ENCODE measurements around the gene GHRHR.

GHRHR gene

DNA sequence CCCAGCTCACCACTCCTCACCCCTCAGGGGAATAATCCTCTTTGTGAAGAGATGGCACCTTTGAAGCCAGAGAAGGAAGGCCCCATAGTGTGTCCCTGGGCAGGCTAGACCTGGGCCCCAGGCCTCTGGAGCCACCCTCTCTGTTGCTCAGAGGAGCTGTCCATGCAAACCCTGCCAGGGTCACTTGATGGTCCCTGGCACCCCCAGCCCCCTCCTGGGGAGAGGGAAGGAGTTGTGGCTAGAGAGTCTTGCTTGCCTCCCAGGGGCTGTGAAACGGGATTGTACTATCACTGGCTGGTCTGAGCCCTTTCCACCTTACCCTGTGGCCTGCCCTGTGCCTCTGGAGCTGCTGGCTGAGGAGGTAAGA is 5.8 kb downstream of the GHRHR start:
- DNase-seq = no peak

- no peak for DNase-seq
Measured at GRCh38 chr7:30970074-30970473, 6.3 kb downstream of the GHRHR start.

GRCh38 chr7:30970594-30971094 is 6.9 kb downstream of the GHRHR start:
- no peak for DNase-seq

GRCh38 chr7:30971440-30971839 is 7.7 kb downstream of the GHRHR start:
- no peak for DNase-seq

GRCh38 chr7:30971840-30972563 is 8.2 kb downstream of the GHRHR start:
- no peak for DNase-seq

- no peak for DNase-seq
Measured at GRCh38 chr7:30973292-30973691, 9.5 kb downstream of the GHRHR start.

- no peak for DNase-seq
Measured at GRCh38 chr7:30973791-30974604, 10.2 kb downstream of the GHRHR start.

GRCh38 chr7:30974605-30975255 is 11.0 kb downstream of the GHRHR start:
- DNase-seq = no peak

DNA sequence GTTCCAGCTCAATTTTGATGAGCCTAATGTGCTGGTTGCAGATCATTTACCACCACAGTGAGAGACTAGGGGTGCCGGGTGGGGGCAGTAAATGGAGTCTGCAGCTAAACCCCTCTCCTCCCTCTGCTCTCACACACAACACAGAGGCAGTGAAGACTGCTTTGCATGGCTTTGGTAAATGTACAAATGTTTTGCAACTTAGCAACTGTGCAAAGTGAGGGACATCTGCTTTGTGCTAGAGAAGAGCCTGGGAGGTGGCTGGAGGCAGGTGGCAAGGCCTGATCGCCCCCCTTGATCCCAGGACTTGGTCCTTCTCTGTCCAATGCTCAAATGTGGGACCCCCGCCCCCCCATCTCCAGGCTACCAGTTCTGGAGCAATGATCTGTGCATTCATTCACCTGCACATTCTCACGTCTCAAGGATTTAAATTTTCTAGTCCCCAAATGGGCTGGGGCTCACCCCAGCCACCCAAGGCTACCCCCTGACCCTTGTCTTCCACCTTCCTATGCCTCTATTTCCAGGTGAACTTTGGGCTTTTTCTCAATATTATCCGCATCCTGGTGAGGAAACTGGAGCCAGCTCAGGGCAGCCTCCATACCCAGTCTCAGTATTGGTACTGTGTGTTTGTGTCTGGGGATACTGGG is 11.6 kb downstream of the GHRHR start:
- no peak for DNase-seq

- DNase-seq = no peak
Measured at GRCh38 chr7:30976381-30976780, 12.6 kb downstream of the GHRHR start.

DNA sequence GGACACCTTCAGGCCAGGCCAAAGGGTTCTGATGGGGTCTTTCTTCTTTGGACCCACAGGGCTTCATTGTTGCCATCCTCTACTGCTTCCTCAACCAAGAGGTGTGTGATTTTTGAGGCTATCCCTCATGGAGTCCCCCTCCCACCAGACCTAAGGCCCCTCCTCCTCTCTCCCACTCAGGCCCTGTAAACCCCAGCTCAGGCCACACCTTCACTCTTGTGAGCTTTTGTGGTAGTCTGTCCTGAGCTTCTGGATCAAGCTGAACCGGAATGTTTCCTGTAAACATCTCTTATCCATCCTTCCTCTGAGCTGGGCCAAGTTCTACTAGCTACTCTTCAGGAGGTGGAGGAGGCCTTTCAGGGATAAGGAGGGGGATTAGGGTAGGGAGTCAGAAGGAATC is 13.5 kb downstream of the GHRHR start:
- DNase-seq = no peak

DNA sequence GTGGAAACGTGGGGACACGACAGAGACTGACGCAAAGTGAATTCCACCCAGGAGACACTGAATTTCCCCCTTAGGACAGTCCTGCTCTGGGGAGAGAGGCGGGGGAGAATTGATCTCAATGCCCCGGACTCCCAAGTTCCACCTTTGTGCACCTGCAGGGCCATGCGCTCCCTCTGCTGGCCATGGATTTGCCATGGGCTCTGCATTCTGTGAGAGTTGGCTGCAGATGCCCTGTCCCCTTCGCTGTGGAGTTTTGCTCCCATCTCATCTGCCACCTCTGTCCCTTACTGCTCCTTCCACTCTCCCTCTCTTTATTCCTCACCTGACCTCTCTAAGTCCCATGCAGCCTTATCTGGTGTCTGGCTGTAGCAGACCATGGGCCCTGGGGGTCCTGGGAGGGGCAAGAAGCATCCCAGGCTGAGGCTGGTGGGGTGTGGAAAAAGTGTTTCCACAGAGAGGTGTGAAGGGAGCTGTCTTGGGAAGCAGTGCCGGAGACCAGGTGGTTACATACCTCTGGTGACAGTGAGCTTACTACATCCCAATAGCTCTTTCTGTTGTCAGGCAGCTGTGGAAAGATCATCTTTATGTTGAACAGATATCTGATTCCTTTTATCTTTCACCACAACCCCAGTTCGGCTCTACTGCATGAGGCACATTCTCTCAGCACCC is 14.3 kb downstream of the GHRHR start:
- DNase-seq = no peak

DNA sequence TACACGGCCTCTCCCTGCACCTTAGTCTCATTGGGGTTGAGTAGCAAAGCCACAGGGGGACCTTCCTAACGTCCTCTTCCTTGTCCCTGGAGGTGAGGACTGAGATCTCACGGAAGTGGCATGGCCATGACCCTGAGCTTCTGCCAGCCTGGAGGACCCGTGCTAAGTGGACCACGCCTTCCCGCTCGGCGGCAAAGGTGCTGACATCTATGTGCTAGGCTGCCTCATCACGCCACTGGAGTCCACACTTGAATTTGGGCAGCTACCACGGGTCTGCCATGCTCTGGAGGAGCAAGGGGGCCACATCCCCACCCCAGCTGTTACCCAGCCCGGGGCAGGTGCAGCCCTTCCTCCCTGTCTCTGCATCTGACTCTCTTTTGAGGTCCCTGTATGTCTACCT is 15.3 kb downstream of the GHRHR start:
- no peak for DNase-seq

DNA sequence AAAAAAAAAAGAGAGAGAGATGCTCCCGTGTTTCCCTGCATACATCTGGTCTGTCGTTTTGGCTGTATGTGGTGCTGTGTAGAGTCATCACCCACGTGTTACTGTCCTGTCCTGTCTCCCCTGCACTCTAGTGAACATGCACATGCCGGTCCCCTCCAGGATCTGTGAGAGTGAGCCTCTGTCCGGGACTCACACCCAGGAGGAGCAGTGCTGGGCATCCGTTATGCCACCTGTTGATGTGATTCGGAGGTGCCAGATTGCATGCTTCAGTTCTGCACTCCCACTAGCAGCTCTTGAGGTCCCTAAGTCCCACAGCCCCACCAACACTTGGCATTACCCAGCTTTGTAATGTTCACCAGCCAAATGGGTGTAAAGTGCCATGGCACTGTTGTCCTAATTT is 16.4 kb downstream of the GHRHR start:
- no peak for DNase-seq

- DNase-seq = no peak
Measured at GRCh38 chr7:30980751-30981150, 17.0 kb downstream of the GHRHR start.

DNA sequence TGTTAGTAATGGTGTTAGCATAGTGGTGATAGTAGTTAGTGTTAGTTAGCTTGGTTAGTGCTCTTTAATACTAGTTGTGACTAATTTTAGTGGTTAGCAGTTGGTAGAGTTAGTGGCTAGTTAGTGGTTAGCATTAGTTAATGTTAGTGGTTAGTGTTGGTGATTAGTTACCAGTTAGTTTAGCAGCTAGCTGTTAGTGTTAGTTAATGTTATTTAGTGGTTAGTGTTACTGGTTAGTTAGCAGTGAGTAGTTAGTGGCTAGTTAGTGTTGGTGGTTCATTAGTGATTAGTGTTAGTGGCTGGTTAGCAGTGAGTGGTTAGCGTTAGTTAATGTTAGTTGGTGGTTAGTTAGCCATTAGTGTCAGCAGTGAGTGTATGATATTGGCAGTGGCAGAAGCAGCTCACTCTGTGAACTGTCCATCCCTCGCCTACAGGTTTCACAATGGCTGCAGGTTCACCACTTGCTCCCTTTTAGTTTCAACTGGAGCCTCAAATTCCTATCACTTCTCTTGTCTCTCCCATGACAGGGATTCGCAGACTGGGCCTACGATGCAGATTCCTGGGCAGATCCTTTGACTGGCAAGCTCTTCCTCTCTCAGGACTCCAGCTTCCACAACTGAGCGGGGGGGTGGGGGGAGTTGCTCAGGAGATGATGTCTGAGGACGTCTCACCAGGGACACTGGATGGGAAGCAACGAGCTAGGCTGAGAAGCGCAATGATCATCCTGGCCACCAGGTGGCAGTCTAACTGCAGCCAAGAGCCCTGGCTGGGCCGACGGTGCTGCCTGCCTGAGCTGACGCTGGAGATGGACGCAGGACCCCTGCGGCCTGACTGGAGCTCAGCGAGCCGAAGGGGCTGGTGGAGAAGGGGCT is 19.5 kb downstream of the GHRHR start:
- peak; percentile 69 for DNase-seq

DNA sequence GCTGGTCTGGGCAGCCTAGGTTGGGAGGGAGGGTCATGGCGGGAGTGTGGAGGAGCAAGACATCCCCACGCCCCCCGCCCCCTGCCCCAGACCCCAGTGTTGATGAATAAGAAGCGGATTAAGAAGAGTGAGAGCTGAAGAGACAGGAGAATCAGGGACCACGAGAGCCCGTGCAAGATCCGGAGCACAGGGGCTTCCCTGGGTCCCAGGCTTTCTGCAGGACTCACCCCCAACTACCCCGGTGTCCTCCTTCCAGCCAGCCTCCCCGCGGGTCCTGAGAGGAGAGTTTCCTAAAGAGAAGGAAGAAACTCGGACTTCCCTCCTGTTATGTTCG is 20.1 kb downstream of the GHRHR start:
- no peak for DNase-seq

DNA sequence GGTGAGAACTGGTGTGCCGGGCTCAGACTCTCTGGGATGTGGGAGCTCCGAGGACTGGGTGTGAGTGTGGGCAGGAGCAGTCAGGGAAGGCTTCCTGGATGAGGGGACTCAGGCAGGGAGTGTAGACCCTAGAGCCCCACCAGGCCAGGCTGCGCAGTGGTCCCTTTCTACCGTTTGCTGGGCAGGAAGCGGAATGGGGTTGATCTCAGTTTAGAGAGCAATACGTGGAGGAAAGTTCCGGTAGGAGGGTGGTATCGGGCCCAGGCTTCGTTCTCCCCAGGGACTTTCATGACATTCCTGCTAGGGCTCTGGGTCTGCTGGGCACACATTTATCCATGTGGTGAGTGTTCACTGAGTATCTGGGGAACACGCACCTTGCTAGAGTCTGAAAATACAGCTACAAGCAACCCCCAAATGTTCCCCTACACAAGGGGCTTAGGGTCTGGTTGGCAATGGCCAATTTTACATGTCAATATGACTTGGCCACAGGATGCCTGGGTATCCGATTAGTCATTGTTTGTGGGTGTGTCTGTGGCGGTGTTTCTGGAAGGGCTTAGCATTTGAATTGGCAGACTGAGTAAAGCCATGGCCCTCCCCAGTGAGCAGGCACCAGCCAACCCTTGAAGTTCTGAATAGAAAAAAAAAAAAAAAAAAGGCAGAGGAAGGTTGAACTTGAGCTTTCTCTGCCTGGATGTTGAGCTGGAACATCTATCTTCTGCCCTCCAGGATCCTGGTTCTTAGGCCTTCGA is 20.8 kb downstream of the GHRHR start:
- no peak for DNase-seq

DNA sequence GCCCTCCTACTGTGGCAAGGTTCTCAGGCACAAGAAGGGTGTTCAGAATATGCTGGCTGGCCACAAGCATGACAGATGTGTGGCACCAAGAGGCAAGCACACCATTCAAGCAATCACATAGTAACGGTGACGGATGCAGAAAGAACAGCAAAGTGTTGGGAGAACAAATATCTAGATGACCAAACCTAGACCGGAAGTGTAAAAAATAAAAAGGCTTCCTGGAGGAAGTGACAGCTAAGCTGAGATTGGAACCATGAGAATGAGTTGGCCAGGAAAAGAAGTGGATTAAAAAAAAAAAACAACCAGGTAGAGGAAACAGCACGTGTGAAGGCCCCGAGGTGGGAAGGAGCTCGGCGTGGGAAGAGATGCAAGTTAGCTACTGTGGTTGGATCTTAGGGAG is 22.0 kb downstream of the GHRHR start:
- no peak for DNase-seq

- no peak for DNase-seq
Measured at GRCh38 chr7:30986331-30986730, 22.6 kb downstream of the GHRHR start.

DNA sequence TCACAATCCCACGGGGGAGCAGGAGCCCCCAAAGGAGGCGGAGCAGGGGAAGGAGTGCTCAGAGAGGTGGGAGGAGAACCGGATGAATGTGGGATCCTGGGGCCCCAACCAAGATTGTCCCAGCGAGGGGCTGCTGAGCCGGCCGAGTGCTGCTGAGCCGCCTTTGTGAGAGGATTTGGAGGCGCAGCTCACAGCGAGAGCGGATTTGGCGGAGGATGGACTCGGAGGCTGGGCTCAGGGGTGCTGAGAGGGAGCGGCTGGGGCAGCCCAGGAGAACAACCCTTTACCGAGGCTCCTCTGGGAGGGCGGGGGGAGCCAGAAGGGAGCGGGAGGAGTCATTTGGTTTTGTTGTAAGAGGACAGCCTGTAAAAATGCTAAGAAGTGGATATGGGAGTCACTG is 23.0 kb downstream of the GHRHR start:
- DNase-seq = no peak
